Mesendoderm (in vitro differentiated cells): ENCODE measurements around the gene NCR3LG1.

ENCODE experiments used
- DNase-seq: peaks from one replicate; pipeline ENCODE4 v3.0.0; 2013
- H2AK5ac ChIP-seq: 2 replicates; pipeline ENCODE4 v1.6.1; 2013; ENCODE audit warnings: low read length, inconsistent platforms
- H2BK120ac ChIP-seq: 2 replicates; pipeline ENCODE4 v1.6.1; 2013; ENCODE audit warnings: low read depth, mild to moderate bottlenecking, low read length, moderate library complexity, mixed read lengths
- H2BK15ac ChIP-seq: replicated peaks from 2 replicates; pipeline ENCODE4 v1.6.1; 2013; ENCODE audit warnings: low read depth, mild to moderate bottlenecking, moderate library complexity
- H2BK5ac ChIP-seq: 2 replicates; pipeline ENCODE4 v1.6.1; 2013; ENCODE audit warnings: low read length, inconsistent platforms
- H3K18ac ChIP-seq: 2 replicates; pipeline ENCODE4 v1.6.1; 2013; ENCODE audit warnings: mild to moderate bottlenecking, low read length, mixed read lengths
- H3K23ac ChIP-seq: one replicate; pipeline ENCODE4 v1.6.1; 2013; ENCODE audit warnings: low read length
- H3K27ac ChIP-seq: 2 replicates; pipeline ENCODE4 v1.5.1; 2013; ENCODE audit warnings: low read depth, mild to moderate bottlenecking, inconsistent platforms, low read length, moderate library complexity
- H3K27me3 ChIP-seq: 2 replicates; pipeline ENCODE4 v1.6.1; 2013; ENCODE audit warnings: low read length, control low read depth, mild to moderate bottlenecking, inconsistent platforms; ENCODE audit not compliant: insufficient read depth, poor library complexity
- H3K36me3 ChIP-seq: 2 replicates; pipeline ENCODE4 v1.6.1; 2013; ENCODE audit warnings: low read length, inconsistent platforms; ENCODE audit not compliant: control insufficient read depth, insufficient read depth
- H3K4ac ChIP-seq: one replicate; pipeline ENCODE4 v1.6.1; 2013; ENCODE audit warnings: low read depth, mild to moderate bottlenecking, low read length, moderate library complexity
- H3K4me1 ChIP-seq: 2 replicates; pipeline ENCODE4 v1.6.1; 2013; ENCODE audit warnings: low read depth, low read length, inconsistent platforms; ENCODE audit not compliant: control insufficient read depth
- H3K4me2 ChIP-seq: 2 replicates; pipeline ENCODE4 v1.6.1; 2013; ENCODE audit warnings: low read length
- H3K4me3 ChIP-seq: 2 replicates; pipeline ENCODE4 v1.5.1; 2013; ENCODE audit warnings: mild to moderate bottlenecking, low read length
- H3K56ac ChIP-seq: one replicate; pipeline ENCODE4 v1.6.1; 2013; ENCODE audit warnings: low read length
- H3K79me1 ChIP-seq: 2 replicates; pipeline ENCODE4 v1.6.1; 2013; ENCODE audit warnings: low read length, inconsistent platforms
- H3K79me2 ChIP-seq: 2 replicates; pipeline ENCODE4 v1.6.1; 2013; ENCODE audit warnings: mild to moderate bottlenecking, low read length; ENCODE audit not compliant: control insufficient read depth, insufficient read depth
- H3K9ac ChIP-seq: 2 replicates; pipeline ENCODE4 v1.6.1; 2013; ENCODE audit warnings: low read length, inconsistent platforms
- H4K5ac ChIP-seq: one replicate; pipeline ENCODE4 v1.6.1; 2013; ENCODE audit warnings: low read length
- H4K8ac ChIP-seq: one replicate; pipeline ENCODE4 v1.6.1; 2013; ENCODE audit warnings: low read depth, mild to moderate bottlenecking, control low read depth, low read length, moderate library complexity
- WGBS: extraction: QIAGEN DNeasy Blood & Tissue Kit; methylation state at CpG from one replicate; pipeline ENCODE4 v1.1.7; 2013; ENCODE audit warnings: low lambda C conversion rate, missing lambda C conversion rate; ENCODE audit not compliant: insufficient coverage; ENCODE audit errors: extremely low coverage; 5-methylcytosine and 5-hydroxymethylcytosine counted together

The NCR3LG1 gene

GRCh38 chr11:17383461-17383860 lies 31.9 kb downstream of the NCR3LG1 start:
- H3K23ac ChIP-seq, result no peak overlapping the region
- no peak overlapping the region for H2BK15ac ChIP-seq
- no peak for DNase-seq
- no peak overlapping the region for H3K18ac ChIP-seq
- H3K4me2 ChIP-seq, result no peak overlapping the region
- no peak overlapping the region for H2BK5ac ChIP-seq
- H3K27ac ChIP-seq, result no peak overlapping the region
- no peak overlapping the region for H3K9ac ChIP-seq
- no peak overlapping the region for H4K5ac ChIP-seq
- no peaks in the 10 kb centered on the region for H3K79me1 ChIP-seq
- H2AK5ac ChIP-seq, result no peak overlapping the region
- H3K4ac ChIP-seq, result no peak overlapping the region
- H4K8ac ChIP-seq, result no peak overlapping the region
- no peak overlapping the region for H3K56ac ChIP-seq
- no peaks in the 10 kb centered on the region for H3K79me2 ChIP-seq
- no peaks in the 10 kb centered on the region for H3K27me3 ChIP-seq
- H2BK120ac ChIP-seq, result no peak overlapping the region
- H3K4me3 ChIP-seq, result no peak overlapping the region
- no CpG with 5 or more reads among the region's 1 CpG for WGBS
- H3K4me1 ChIP-seq, result no peaks in the 10 kb centered on the region
- no peaks in the 10 kb centered on the region for H3K36me3 ChIP-seq

DNA sequence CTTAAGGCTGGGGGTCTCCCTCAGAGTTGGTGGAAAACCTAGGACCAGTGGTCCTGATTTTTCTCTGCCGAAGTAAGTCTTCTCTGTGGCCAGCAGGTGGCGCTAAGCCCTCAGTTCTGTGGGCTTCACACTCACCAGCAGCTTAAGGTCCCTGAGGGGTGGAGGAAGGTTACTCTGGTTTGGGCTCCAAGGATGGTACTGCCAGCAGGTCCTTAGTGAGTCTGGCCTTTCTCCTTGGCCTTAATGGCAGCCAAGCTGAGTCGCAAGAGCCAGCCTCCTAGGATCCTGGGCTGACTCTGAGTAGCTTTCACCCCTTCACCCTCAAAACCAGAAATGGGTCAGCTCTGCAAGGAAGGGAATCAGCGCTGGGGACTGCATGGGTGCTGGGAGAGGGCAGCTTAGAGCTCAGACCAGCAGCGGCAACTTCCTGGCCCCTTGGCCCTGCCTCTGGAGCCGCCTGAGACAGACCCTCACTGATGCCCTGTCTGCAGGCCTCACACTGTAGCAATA lies 32.5 kb downstream of the NCR3LG1 start:
- no peak overlapping the region for H3K18ac ChIP-seq
- H3K79me2 ChIP-seq, result no peaks in the 10 kb centered on the region
- no peaks in the 10 kb centered on the region for H3K4me1 ChIP-seq
- no peak overlapping the region for H4K5ac ChIP-seq
- no peak overlapping the region for H2AK5ac ChIP-seq
- no peaks in the 10 kb centered on the region for H3K27me3 ChIP-seq
- no peak overlapping the region for H3K27ac ChIP-seq
- H3K4me3 ChIP-seq, result no peak overlapping the region
- no peak overlapping the region for H3K4me2 ChIP-seq
- no peak overlapping the region for H3K23ac ChIP-seq
- H3K9ac ChIP-seq, result no peak overlapping the region
- no peak overlapping the region for H2BK15ac ChIP-seq
- no peak overlapping the region for H4K8ac ChIP-seq
- no peak overlapping the region for H2BK5ac ChIP-seq
- no CpG with 5 or more reads among the region's 6 CpGs for WGBS
- no peaks in the 10 kb centered on the region for H3K36me3 ChIP-seq
- H3K79me1 ChIP-seq, result no peaks in the 10 kb centered on the region
- DNase-seq, result peak; percentile 92
- no peak overlapping the region for H3K56ac ChIP-seq
- no peak overlapping the region for H2BK120ac ChIP-seq
- H3K4ac ChIP-seq, result no peak overlapping the region

- Histone ChIP-seq H3K27me3 (no peaks in the 10 kb centered on the region), H2AK5ac (no peak overlapping the region), H2BK15ac (no peak overlapping the region), H3K4ac (no peak overlapping the region), H3K36me3 (no peaks in the 10 kb centered on the region), H2BK120ac (no peak overlapping the region), H4K8ac (no peak overlapping the region), H3K56ac (no peak overlapping the region), H4K5ac (no peak overlapping the region), H3K23ac (no peak overlapping the region), H3K18ac (no peak overlapping the region), H3K27ac (no peak overlapping the region), H2BK5ac (no peak overlapping the region), H3K4me2 (no peak overlapping the region), H3K79me2 (no peaks in the 10 kb centered on the region), H3K79me1 (no peaks in the 10 kb centered on the region), H3K9ac (no peak overlapping the region), H3K4me1 (no peaks in the 10 kb centered on the region), H3K4me3 (no peak overlapping the region)
- WGBS, result no CpG with 5 or more reads among the region's 5 CpGs
- no peak for DNase-seq
Observed at GRCh38 chr11:17385492-17385891, 33.9 kb downstream of the NCR3LG1 start.

DNA sequence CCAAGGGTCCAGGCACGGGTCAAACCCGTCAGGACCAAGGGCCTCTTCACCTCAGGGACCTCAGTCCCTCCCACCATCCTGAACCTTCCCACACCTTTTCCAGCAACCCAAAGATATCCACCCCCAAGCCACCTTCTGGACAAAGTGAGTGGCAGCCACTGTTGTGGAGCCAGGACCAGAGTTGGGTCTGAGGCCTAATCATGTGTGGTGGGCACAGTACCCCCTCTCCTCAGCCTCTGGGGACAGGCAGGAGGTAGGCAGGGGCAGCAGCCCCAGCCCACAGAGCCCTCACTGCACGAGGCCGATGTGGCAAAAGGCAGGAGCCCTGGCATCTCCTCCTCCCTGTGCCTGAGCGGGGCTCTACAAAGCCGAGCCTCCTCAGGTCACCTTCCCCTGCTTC lies 34.3 kb downstream of the NCR3LG1 start:
- H3K18ac ChIP-seq, result no peak overlapping the region
- no peak overlapping the region for H2AK5ac ChIP-seq
- no peak overlapping the region for H3K4me2 ChIP-seq
- no peaks in the 10 kb centered on the region for H3K79me1 ChIP-seq
- H3K9ac ChIP-seq, result no peak overlapping the region
- no peak overlapping the region for H4K8ac ChIP-seq
- no peak overlapping the region for H3K56ac ChIP-seq
- H3K23ac ChIP-seq, result no peak overlapping the region
- H2BK5ac ChIP-seq, result no peak overlapping the region
- no CpG with 5 or more reads among the region's 6 CpGs for WGBS
- DNase-seq, result no peak
- no peaks in the 10 kb centered on the region for H3K4me1 ChIP-seq
- H2BK120ac ChIP-seq, result no peak overlapping the region
- no peak overlapping the region for H4K5ac ChIP-seq
- H2BK15ac ChIP-seq, result no peak overlapping the region
- H3K4ac ChIP-seq, result no peak overlapping the region
- H3K4me3 ChIP-seq, result no peak overlapping the region
- H3K27me3 ChIP-seq, result no peaks in the 10 kb centered on the region
- H3K27ac ChIP-seq, result no peak overlapping the region
- no peaks in the 10 kb centered on the region for H3K79me2 ChIP-seq
- H3K36me3 ChIP-seq, result no peaks in the 10 kb centered on the region

DNA sequence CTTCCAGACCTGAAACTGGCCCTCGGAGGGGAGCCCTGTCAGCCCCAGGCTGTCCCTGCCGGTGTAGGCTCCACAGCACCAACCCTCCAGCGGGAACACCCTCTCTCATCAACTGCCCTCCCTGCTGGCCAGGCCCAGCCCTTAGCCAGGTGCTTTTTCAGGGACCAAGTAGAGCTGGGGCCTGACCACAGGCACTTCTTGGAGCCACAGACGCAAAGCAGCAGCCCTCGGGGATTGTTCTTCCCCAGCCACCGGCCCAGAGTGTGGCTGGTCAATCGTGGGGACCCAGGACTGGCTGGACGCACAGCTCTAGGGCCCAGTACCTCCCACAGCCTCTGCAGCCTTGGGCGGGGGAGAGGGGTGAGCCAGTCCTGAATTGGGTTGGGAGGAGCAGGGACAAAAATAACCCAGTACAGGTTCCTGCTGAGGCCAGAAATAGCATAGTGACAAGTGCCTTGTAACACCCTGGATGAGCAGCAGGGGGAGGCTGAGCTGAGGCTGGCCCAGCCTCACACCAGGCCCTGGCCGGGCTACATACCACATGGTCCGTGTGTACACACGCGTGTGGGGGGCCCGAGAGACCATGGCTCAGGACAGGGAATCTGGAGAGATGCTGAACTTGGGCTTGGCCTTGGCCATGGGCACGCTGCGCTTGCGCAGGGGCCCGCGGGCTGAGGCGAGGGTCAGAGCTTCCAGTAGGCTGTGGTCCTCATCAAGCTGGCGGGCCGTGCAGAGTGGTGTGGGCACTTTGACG lies 34.9 kb downstream of the NCR3LG1 start:
- H3K23ac ChIP-seq, result no peak overlapping the region
- peak overlapping the region; percentile 34 for H3K56ac ChIP-seq
- no peaks in the 10 kb centered on the region for H3K79me1 ChIP-seq
- H3K79me2 ChIP-seq, result no peaks in the 10 kb centered on the region
- no peak overlapping the region for H3K27ac ChIP-seq
- no peak overlapping the region for H4K5ac ChIP-seq
- no peak overlapping the region for H3K9ac ChIP-seq
- H2AK5ac ChIP-seq, result no peak overlapping the region
- H3K4me3 ChIP-seq, result no peak overlapping the region
- H3K27me3 ChIP-seq, result no peaks in the 10 kb centered on the region
- no peak overlapping the region for H3K18ac ChIP-seq
- H3K4ac ChIP-seq, result no peak overlapping the region
- H3K4me2 ChIP-seq, result no peak overlapping the region
- H3K4me1 ChIP-seq, result no peaks in the 10 kb centered on the region
- H3K36me3 ChIP-seq, result no peaks in the 10 kb centered on the region
- no CpG with 5 or more reads among the region's 23 CpGs for WGBS
- H2BK15ac ChIP-seq, result no peak overlapping the region
- no peak overlapping the region for H2BK5ac ChIP-seq
- H4K8ac ChIP-seq, result no peak overlapping the region
- H2BK120ac ChIP-seq, result no peak overlapping the region
- peak; percentile 65 for DNase-seq

GRCh38 chr11:17387254-17387653 lies 35.7 kb downstream of the NCR3LG1 start:
- no peak overlapping the region for H2BK5ac ChIP-seq
- no peaks in the 10 kb centered on the region for H3K27me3 ChIP-seq
- no peak overlapping the region for H3K18ac ChIP-seq
- no peaks in the 10 kb centered on the region for H3K4me1 ChIP-seq
- H3K56ac ChIP-seq, result no peak overlapping the region
- no peak overlapping the region for H2BK120ac ChIP-seq
- H3K9ac ChIP-seq, result no peak overlapping the region
- H4K5ac ChIP-seq, result no peak overlapping the region
- no CpG with 5 or more reads among the region's 20 CpGs for WGBS
- no peak overlapping the region for H3K4me2 ChIP-seq
- DNase-seq, result no peak
- no peaks in the 10 kb centered on the region for H3K36me3 ChIP-seq
- H2BK15ac ChIP-seq, result no peak overlapping the region
- H2AK5ac ChIP-seq, result no peak overlapping the region
- no peak overlapping the region for H3K27ac ChIP-seq
- H3K79me2 ChIP-seq, result no peaks in the 10 kb centered on the region
- no peak overlapping the region for H3K4me3 ChIP-seq
- H4K8ac ChIP-seq, result no peak overlapping the region
- H3K4ac ChIP-seq, result no peak overlapping the region
- no peaks in the 10 kb centered on the region for H3K79me1 ChIP-seq
- H3K23ac ChIP-seq, result no peak overlapping the region
